ENCODE measurements around the gene TEX10. TPM values are rescaled to one million over a fixed set of nuclear protein-coding genes. Genes with fewer than 3 reads are reported as not detected.

Gene TEX10
- total and polyA plus RNA-seq, 2 of the 13 experiments (the other 11 are each of a cell fraction or from before 2014, with no cell fraction given): 18.1 to 38.7 TPM

GRCh38 chr9:100352727-100353505 lies at the start of gene TEX10 (continued):
- TF ChIP-seq ZNF138 (CRISPR knock-in tag; IDR thresholded peaks at IDR 0.05; ENCODE audit: low read depth): peak; percentile 27; the same call in 1 of the 2 replicates
- no peak; the same call in 1 of the 2 replicates for TF ChIP-seq ZNF704 (CRISPR knock-in tag; IDR thresholded peaks at IDR 0.05; ENCODE audit: borderline replicate concordance)
- TF ChIP-seq TAF1 (CRISPR knock-in tag; IDR thresholded peaks at IDR 0.05): peak; percentile 87
- peak; percentile 53; the same call in 1 of the 2 replicates for TF ChIP-seq ZBTB33 (CRISPR knock-in tag; IDR thresholded peaks at IDR 0.05)
- TF ChIP-seq, protein P1, sequence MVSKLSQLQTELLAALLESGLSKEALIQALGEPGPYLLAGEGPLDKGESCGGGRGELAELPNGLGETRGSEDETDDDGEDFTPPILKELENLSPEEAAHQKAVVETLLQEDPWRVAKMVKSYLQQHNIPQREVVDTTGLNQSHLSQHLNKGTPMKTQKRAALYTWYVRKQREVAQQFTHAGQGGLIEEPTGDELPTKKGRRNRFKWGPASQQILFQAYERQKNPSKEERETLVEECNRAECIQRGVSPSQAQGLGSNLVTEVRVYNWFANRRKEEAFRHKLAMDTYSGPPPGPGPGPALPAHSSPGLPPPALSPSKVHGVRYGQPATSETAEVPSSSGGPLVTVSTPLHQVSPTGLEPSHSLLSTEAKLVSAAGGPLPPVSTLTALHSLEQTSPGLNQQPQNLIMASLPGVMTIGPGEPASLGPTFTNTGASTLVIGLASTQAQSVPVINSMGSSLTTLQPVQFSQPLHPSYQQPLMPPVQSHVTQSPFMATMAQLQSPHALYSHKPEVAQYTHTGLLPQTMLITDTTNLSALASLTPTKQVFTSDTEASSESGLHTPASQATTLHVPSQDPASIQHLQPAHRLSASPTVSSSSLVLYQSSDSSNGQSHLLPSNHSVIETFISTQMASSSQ (IDR thresholded peaks at IDR 0.05; ENCODE audit: low read depth): no peak
- TF ChIP-seq, protein P1 (CRISPR knock-in tag; IDR thresholded peaks at IDR 0.05; ENCODE audit: borderline replicate concordance): peak; percentile 81; the same call in 1 of the 2 replicates
- 0 out of 2 replicates have a peak, but pooled peaks have one; percentile 35 for TF ChIP-seq HOXA7 (CRISPR knock-in tag; IDR thresholded peaks at IDR 0.05)
- TF ChIP-seq FLYWCH1 (CRISPR knock-in tag; IDR thresholded peaks at IDR 0.05): no peak
- peak; percentile 99 for TF ChIP-seq ZMYM4 (CRISPR knock-in tag; IDR thresholded peaks at IDR 0.05)
- TF ChIP-seq HBP1 (CRISPR knock-in tag; IDR thresholded peaks at IDR 0.05; ENCODE audit: low read depth): peak; percentile 90
- peak; percentile 96; the same call in 1 of the 2 replicates for TF ChIP-seq ATF7-NPFF (CRISPR knock-in tag; IDR thresholded peaks at IDR 0.05; ENCODE audit: low read depth)
- TF ChIP-seq SCMH1 (CRISPR knock-in tag; IDR thresholded peaks at IDR 0.05; ENCODE audit: borderline replicate concordance): no peak
- TF ChIP-seq RBM39 (IDR thresholded peaks at IDR 0.05; ENCODE audit: low read depth, low read length, poor library complexity, severe bottlenecking): peak; percentile 89
- TF ChIP-seq REXO4 (CRISPR knock-in tag; IDR thresholded peaks at IDR 0.05; ENCODE audit: borderline replicate concordance): no peak
- peak; percentile 80; the same call in 1 of the 2 replicates for TF ChIP-seq FOXC1 (CRISPR knock-in tag; IDR thresholded peaks at IDR 0.05; ENCODE audit: borderline replicate concordance)
- TF ChIP-seq ZNF432 (CRISPR knock-in tag; IDR thresholded peaks at IDR 0.05; ENCODE audit: borderline replicate concordance): no peak
- TF ChIP-seq ZSCAN21 (CRISPR knock-in tag; IDR thresholded peaks at IDR 0.05; ENCODE audit: borderline replicate concordance): peak; percentile 86
- TF ChIP-seq KDM4B (CRISPR knock-in tag; IDR thresholded peaks at IDR 0.05): peak; percentile 42; the same call in 1 of the 2 replicates
- TF ChIP-seq DDIT3 (CRISPR knock-in tag; IDR thresholded peaks at IDR 0.05): no peak
